Measurements from ENCODE around the gene KRT33B.

The KRT33B gene

GRCh38 chr17:41416479-41416878 lies 46.9 kb upstream of the KRT33B start:
- no peak for TF ChIP-seq CTCF (conservative IDR thresholded peaks at IDR 0.05; ENCODE audit: low read depth, low read length)
- Histone ChIP-seq H3K36me3 (ENCODE audit: insufficient read depth) (no peaks in the 10 kb centered on the region), H3K4me3 (IDR thresholded peaks at IDR 0.05; ENCODE audit: insufficient read depth, low read depth, low read length) (no peak overlapping the region), H3K79me2 (ENCODE audit: insufficient read depth, low read depth) (no peaks in the 10 kb centered on the region), H2AFZ (ENCODE audit: low read depth) (no peak overlapping the region), H3K4me1 (ENCODE audit: low read depth, poor library complexity, severe bottlenecking) (no peaks in the 10 kb centered on the region), H3K4me2 (no peak overlapping the region), H3K9ac (no peak overlapping the region), H3K27ac (no peak overlapping the region), H4K20me1 (ENCODE audit: insufficient read depth) (no peaks in the 10 kb centered on the region), H3K27me3 (ENCODE audit: insufficient read depth, low read depth) (no peaks in the 10 kb centered on the region; the same call in 1 of the 2 replicates)

- Histone ChIP-seq H3K4me2 (no peak overlapping the region), H4K20me1 (ENCODE audit: insufficient read depth) (no peaks in the 10 kb centered on the region), H3K4me3 (IDR thresholded peaks at IDR 0.05; ENCODE audit: insufficient read depth, low read depth, low read length) (no peak overlapping the region), H3K79me2 (ENCODE audit: insufficient read depth, low read depth) (no peaks in the 10 kb centered on the region), H3K27ac (no peak overlapping the region), H3K4me1 (ENCODE audit: low read depth, poor library complexity, severe bottlenecking) (no peaks in the 10 kb centered on the region), H3K27me3 (ENCODE audit: insufficient read depth, low read depth) (no peaks in the 10 kb centered on the region; the same call in 1 of the 2 replicates), H2AFZ (ENCODE audit: low read depth) (no peak overlapping the region), H3K9ac (no peak overlapping the region), H3K36me3 (ENCODE audit: insufficient read depth) (no peaks in the 10 kb centered on the region)
- TF ChIP-seq CTCF (conservative IDR thresholded peaks at IDR 0.05; ENCODE audit: low read depth, low read length): no peak
Measured at GRCh38 chr17:41415833-41416335, 46.3 kb upstream of the KRT33B start.

- no peaks in the 10 kb centered on the region for H3K4me1 ChIP-seq (ENCODE audit: low read depth, poor library complexity, severe bottlenecking)
- H3K9ac ChIP-seq: no peak overlapping the region
- H3K79me2 ChIP-seq (ENCODE audit: insufficient read depth, low read depth): no peaks in the 10 kb centered on the region
- H3K36me3 ChIP-seq (ENCODE audit: insufficient read depth): no peaks in the 10 kb centered on the region
- no peaks in the 10 kb centered on the region; the same call in 1 of the 2 replicates for H3K27me3 ChIP-seq (ENCODE audit: insufficient read depth, low read depth)
- no peaks in the 10 kb centered on the region for H4K20me1 ChIP-seq (ENCODE audit: insufficient read depth)
- TF ChIP-seq CTCF (conservative IDR thresholded peaks at IDR 0.05; ENCODE audit: low read depth, low read length): no peak
- no peak overlapping the region for H3K27ac ChIP-seq
- no peak overlapping the region for H3K4me3 ChIP-seq (IDR thresholded peaks at IDR 0.05; ENCODE audit: insufficient read depth, low read depth, low read length)
- no peak overlapping the region for H3K4me2 ChIP-seq
- H2AFZ ChIP-seq (ENCODE audit: low read depth): no peak overlapping the region
Measured at GRCh38 chr17:41415411-41415810, 45.8 kb upstream of the KRT33B start.

GRCh38 chr17:41413982-41414381 lies 44.4 kb upstream of the KRT33B start:
- Histone ChIP-seq H3K27me3 (ENCODE audit: insufficient read depth, low read depth) (no peaks in the 10 kb centered on the region), H3K4me2 (no peak overlapping the region)
- TF ChIP-seq CTCF (conservative IDR thresholded peaks at IDR 0.05; ENCODE audit: low read depth, low read length): no peak

More at GRCh38 chr17:41413982-41414381, 44.4 kb upstream of the KRT33B start:
- Histone ChIP-seq H3K27ac (no peak overlapping the region), H2AFZ (ENCODE audit: low read depth) (no peak overlapping the region), H4K20me1 (ENCODE audit: insufficient read depth) (no peaks in the 10 kb centered on the region), H3K36me3 (ENCODE audit: insufficient read depth) (no peaks in the 10 kb centered on the region), H3K4me3 (IDR thresholded peaks at IDR 0.05; ENCODE audit: insufficient read depth, low read depth, low read length) (no peak overlapping the region), H3K9ac (no peak overlapping the region), H3K79me2 (ENCODE audit: insufficient read depth, low read depth) (no peaks in the 10 kb centered on the region), H3K4me1 (ENCODE audit: low read depth, poor library complexity, severe bottlenecking) (no peaks in the 10 kb centered on the region)
